ENCODE data around the gene ATXN1. TPM values are rescaled to one million over a fixed set of nuclear protein-coding genes. Genes with fewer than 3 reads are reported as not detected.

ATXN1 gene
- total RNA-seq, 1 experiment from 2014 or later, result 5.6 TPM

GRCh38 chr6:16725145-16725864, 36.0 kb downstream of the ATXN1 start:
- Histone ChIP-seq H2BK120ac (ENCODE audit: low read depth, low read length, poor library complexity, severe bottlenecking) (no peak overlapping the region), H3K9me3 (ENCODE audit: control insufficient read depth, low read depth, low read length) (no peaks in the 10 kb centered on the region), H3K18ac (ENCODE audit: insufficient read length, low read depth, low read length) (no peak overlapping the region), H4K20me1 (ENCODE audit: control insufficient read depth, insufficient read depth, insufficient read length) (no peaks in the 10 kb centered on the region), H2BK20ac (ENCODE audit: low read depth, low read length, poor library complexity, severe bottlenecking) (no peak overlapping the region), H2BK12ac (ENCODE audit: insufficient read length, low read depth, low read length) (no peak overlapping the region), H3K56ac (ENCODE audit: insufficient read length, low read depth, low read length) (no peak overlapping the region), H3K4me2 (ENCODE audit: insufficient read depth, insufficient read length, low read length) (no peak overlapping the region), H3K14ac (ENCODE audit: insufficient read depth, low read length) (no peak overlapping the region), H2BK5ac (ENCODE audit: insufficient read length, low read length) (no peak overlapping the region), H4K8ac (replicated peaks; ENCODE audit: insufficient read length, low read depth, low read length) (no peak overlapping the region), H3K9ac (ENCODE audit: extremely low read depth, insufficient read length, low read length) (no peak overlapping the region), H2AK5ac (ENCODE audit: insufficient read length, low read length) (no peak overlapping the region), H3K27ac (ENCODE audit: insufficient read length, low read depth, low read length) (no peak overlapping the region), H2BK15ac (ENCODE audit: low read depth, low read length) (no peak overlapping the region), H4K91ac (ENCODE audit: insufficient read length, low read depth, low read length) (no peak overlapping the region), H4K5ac (ENCODE audit: insufficient read length, low read depth, low read length) (no peak overlapping the region), H3K4ac (ENCODE audit: low read depth, low read length) (no peak overlapping the region), H3T11ph (ENCODE audit: low read length) (no peak overlapping the region), H3K27me3 (ENCODE audit: insufficient read depth, low read length) (no peaks in the 10 kb centered on the region), H3K4me1 (ENCODE audit: insufficient read depth, low read length) (peaks cover 3% of the 10 kb centered on the region; the same call in 1 of the 2 replicates), H3K79me1 (ENCODE audit: insufficient read depth, low read depth, low read length, poor library complexity, severe bottlenecking) (no peaks in the 10 kb centered on the region), H3K23ac (ENCODE audit: insufficient read length, low read depth, low read length) (no peak overlapping the region), H3K79me2 (ENCODE audit: insufficient read depth, low read length) (no peaks in the 10 kb centered on the region), H3K23me2 (ENCODE audit: insufficient read length, low read depth, low read length, poor library complexity, severe bottlenecking) (no peaks in the 10 kb centered on the region), H2AFZ (ENCODE audit: low read length) (no peak overlapping the region)
- Mint-ChIP-seq H3K9me3 (no peaks in the 10 kb centered on the region), H3K4me1 (peaks cover 18 to 31% of the 10 kb centered on the region in 2 experiments), H3K27ac (no peak overlapping the region; a peak in 1 of 7 replicates), H3K27me3 (ENCODE audit: low read depth) (no peaks in the 10 kb centered on the region), H3K4me3 (no peak overlapping the region), H3K36me3 (ENCODE audit: insufficient read depth in 1 of 3, low read depth in 3 of 3) (no peaks in the 10 kb centered on the region)
- no peak for DNase-seq
- no peak for TF ChIP-seq CTCF (conservative IDR thresholded peaks at IDR 0.05)
- WGBS (ENCODE audit: extremely low coverage, insufficient read length, low lambda C conversion rate), result no CpG with 5 or more reads among the region's 7 CpGs
